Measurements from ENCODE around the gene MYO1D. TPM values are rescaled to one million over a fixed set of nuclear protein-coding genes. Genes with fewer than 3 reads are reported as not detected.

Gene MYO1D
- total RNA-seq, 1 donor from 2014 or later, result 27.7 TPM

DNA sequence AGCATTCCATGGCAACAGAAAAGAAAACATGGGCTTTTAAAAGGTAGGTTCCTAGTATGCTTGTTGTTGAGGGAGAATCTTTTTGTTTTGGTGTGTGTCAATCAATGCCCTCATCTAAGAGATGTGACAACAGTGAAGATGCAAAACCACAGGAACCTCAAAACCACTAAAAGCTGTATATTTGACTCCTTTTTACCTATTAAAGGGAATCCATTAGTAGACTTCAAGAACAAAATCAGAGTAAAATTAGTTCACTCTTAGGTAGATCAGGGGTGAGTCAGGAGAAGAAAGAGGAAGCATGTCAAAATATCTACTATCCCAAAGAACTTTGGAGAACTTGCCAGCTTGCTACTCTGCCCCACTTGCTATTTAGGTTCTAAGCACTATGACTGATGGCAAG lies 301.1 kb downstream of the MYO1D start:
- no peak for TF ChIP-seq CTCF (IDR thresholded peaks at IDR 0.05)
- DNase-seq, result no peak
- H3K36me3 Mint-ChIP-seq (ENCODE audit: low read depth), result no peaks in the 10 kb centered on the region
- no peak for ATAC-seq (ENCODE audit: low read depth)
- peaks cover 2% of the 10 kb centered on the region for H3K9me3 Mint-ChIP-seq
- no peaks in the 10 kb centered on the region for H3K27me3 Mint-ChIP-seq
- CTCF ChIA-PET, result no interaction called here
- H3K4me3 Mint-ChIP-seq, result no peak overlapping the region
- H3K27ac Mint-ChIP-seq, result no peak overlapping the region
- H3K4me1 Mint-ChIP-seq, result peaks cover 6% of the 10 kb centered on the region
- intact Hi-C loops (cut with micrococcal nuclease), result no loop called here
- POLR2A ChIA-PET, result no interaction called here

DNA sequence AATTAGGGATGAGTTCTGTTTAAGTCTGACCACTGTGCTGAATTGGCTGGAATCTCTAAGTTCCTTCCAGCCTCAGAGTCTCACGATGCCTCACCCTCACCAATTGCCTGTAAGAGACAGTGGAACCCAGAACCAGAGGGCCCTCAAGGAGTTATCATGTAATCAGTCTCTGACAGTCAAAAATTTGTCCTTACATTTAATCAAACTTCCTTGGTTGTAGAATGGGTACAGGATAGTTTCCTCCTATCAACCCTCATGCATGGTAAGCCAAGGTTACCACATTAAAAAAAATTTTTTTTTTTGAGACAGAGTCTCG lies 306.9 kb downstream of the MYO1D start:
- no peaks in the 10 kb centered on the region for H3K36me3 Mint-ChIP-seq (ENCODE audit: low read depth)
- no peak for ATAC-seq (ENCODE audit: low read depth)
- no peak for TF ChIP-seq CTCF (IDR thresholded peaks at IDR 0.05)
- no peaks in the 10 kb centered on the region for H3K9me3 Mint-ChIP-seq
- H3K27me3 Mint-ChIP-seq, result no peaks in the 10 kb centered on the region
- no peak overlapping the region for H3K4me3 Mint-ChIP-seq
- no peak for DNase-seq
- no peak overlapping the region for H3K27ac Mint-ChIP-seq
- intact Hi-C loops (cut with micrococcal nuclease), result loop anchor here (2.0 kb wide), 1 partner anchor 13 kb away; no protein-coding TSS in a partner anchor
- CTCF ChIA-PET, result no interaction called here
- POLR2A ChIA-PET, result no interaction called here
- peaks cover 18% of the 10 kb centered on the region for H3K4me1 Mint-ChIP-seq

GRCh38 chr17:32569171-32570080 lies 307.5 kb downstream of the MYO1D start:
- CTCF ChIA-PET, result no interaction called here
- H3K27ac Mint-ChIP-seq, result peak overlapping the region; percentile 5

GRCh38 chr17:32568705-32569104 lies 308.2 kb downstream of the MYO1D start:
- no peaks in the 10 kb centered on the region for H3K27me3 Mint-ChIP-seq
- intact Hi-C loops (cut with micrococcal nuclease), result loop anchor here (5.0 kb wide), 1 partner anchor 34 kb away; no protein-coding TSS in a partner anchor
- H3K4me3 Mint-ChIP-seq, result no peak overlapping the region
- ATAC-seq (ENCODE audit: low read depth) (no peak), DNase-seq (no peak)
- H3K4me1 Mint-ChIP-seq, result peaks cover 18% of the 10 kb centered on the region
- CTCF ChIA-PET, result interaction anchor here (0.9 kb wide), 1 partner anchor 85 kb away, joined by 3 read pairs; no protein-coding TSS in a partner anchor
- POLR2A ChIA-PET, result no interaction called here
- H3K27ac Mint-ChIP-seq, result no peak overlapping the region
- no peak for TF ChIP-seq CTCF (IDR thresholded peaks at IDR 0.05)
- H3K9me3 Mint-ChIP-seq, result no peaks in the 10 kb centered on the region
- H3K36me3 Mint-ChIP-seq (ENCODE audit: low read depth), result no peaks in the 10 kb centered on the region

More at GRCh38 chr17:32569171-32570080, 307.5 kb downstream of the MYO1D start:
- H3K36me3 Mint-ChIP-seq (ENCODE audit: low read depth), result no peaks in the 10 kb centered on the region
- no peak for TF ChIP-seq CTCF (IDR thresholded peaks at IDR 0.05)
- peak overlapping the region; percentile 17 for H3K4me3 Mint-ChIP-seq
- no peaks in the 10 kb centered on the region for H3K27me3 Mint-ChIP-seq
- H3K9me3 Mint-ChIP-seq, result no peaks in the 10 kb centered on the region
- no peak for ATAC-seq (ENCODE audit: low read depth)
- intact Hi-C loops (cut with micrococcal nuclease), result loop anchor here (2.0 to 5.0 kb wide), 2 partner anchors 13 to 33 kb away; no protein-coding TSS in a partner anchor
- DNase-seq, result no peak
- H3K4me1 Mint-ChIP-seq, result peaks cover 18% of the 10 kb centered on the region
- POLR2A ChIA-PET, result no interaction called here

DNA sequence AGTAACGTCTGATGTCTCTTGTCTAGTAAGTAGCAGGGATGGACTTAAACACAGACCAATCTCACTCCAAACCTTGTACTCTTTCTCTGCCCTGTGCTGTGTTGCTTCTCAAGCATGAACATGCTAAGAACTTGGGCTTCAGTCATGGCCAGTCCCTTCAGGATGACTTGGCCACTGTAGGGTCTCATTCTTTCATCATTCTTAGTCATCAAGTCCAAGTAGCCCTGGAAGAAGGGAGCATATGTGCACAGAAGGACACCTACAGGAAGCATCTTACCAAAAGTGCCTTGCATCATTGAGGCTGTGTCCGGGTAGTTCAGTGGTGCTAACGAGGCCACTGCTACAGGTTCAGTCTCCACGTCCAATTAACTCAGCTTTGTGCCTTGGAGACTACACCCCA lies 309.4 kb downstream of the MYO1D start:
- intact Hi-C loops (cut with micrococcal nuclease), result loop anchor here (5.0 kb wide), 1 partner anchor 35 kb away; no protein-coding TSS in a partner anchor
- ChIA-PET POLR2A (no interaction called here), CTCF (no interaction called here)
- Mint-ChIP-seq H3K9me3 (no peaks in the 10 kb centered on the region), H3K27me3 (no peaks in the 10 kb centered on the region), H3K36me3 (ENCODE audit: low read depth) (no peaks in the 10 kb centered on the region), H3K27ac (no peak overlapping the region), H3K4me1 (peaks cover 18% of the 10 kb centered on the region), H3K4me3 (no peak overlapping the region)
- ATAC-seq (ENCODE audit: low read depth), result no peak
- no peak for DNase-seq
- no peak for TF ChIP-seq CTCF (IDR thresholded peaks at IDR 0.05)

Data from activated B cell treated with CpG ODN at 0.5 μM for 24 hours (primary cell).